Smooth muscle cell (in vitro differentiated cells): Measurements from ENCODE around the gene ERO1B. TPM values are rescaled to one million over a fixed set of nuclear protein-coding genes. Genes with fewer than 3 reads are reported as not detected.

Source experiments
- DNase-seq: peaks from one replicate; lab custom pipeline; 2025; ENCODE audit not compliant: unreplicated experiment; lab: John Stamatoyannopoulos, UW
- H2AFZ ChIP-seq: fragments of 200-600 bp; sonication (generic); 2 replicates; pipeline ENCODE4 v1.6.0; 2016; ENCODE audit warnings: antibody characterized with exemption, low read depth, mild to moderate bottlenecking
- H3F3A ChIP-seq: fragments of 200-600 bp; sonication (generic); 2 replicates; pipeline ENCODE4 v1.6.0; 2017; ENCODE audit warnings: antibody characterized with exemption, low read depth
- H3K27ac ChIP-seq: fragments of 200-600 bp; sonication (generic); 2 replicates; pipeline ENCODE4 v1.5.1; 2016; ENCODE audit warnings: low read depth, mild to moderate bottlenecking
- H3K27me3 ChIP-seq: fragments of 200-600 bp; sonication (generic); 2 replicates; pipeline ENCODE4 v1.6.1; 2016; ENCODE audit warnings: low read depth, mild to moderate bottlenecking
- H3K36me3 ChIP-seq: fragments of 200-600 bp; sonication (generic); 2 replicates; pipeline ENCODE4 v1.5.1; 2016; ENCODE audit warnings: low read depth
- H3K4me1 ChIP-seq: fragments of 200-600 bp; sonication (generic); 2 replicates; pipeline ENCODE4 v1.5.1; 2016; ENCODE audit warnings: low read depth
- H3K4me2 ChIP-seq: fragments of 200-600 bp; sonication (generic); 2 replicates; pipeline ENCODE4 v1.6.0; 2016; ENCODE audit warnings: mild to moderate bottlenecking
- H3K4me3 ChIP-seq: fragments of 200-600 bp; sonication (generic); 2 replicates; pipeline ENCODE4 v1.5.1; 2016; ENCODE audit warnings: mild to moderate bottlenecking
- H3K79me2 ChIP-seq: fragments of 200-600 bp; sonication (generic); 2 replicates; pipeline ENCODE4 v1.6.0; 2016; ENCODE audit warnings: low read depth, mild to moderate bottlenecking
- H3K9ac ChIP-seq: fragments of 200-600 bp; sonication (generic); 2 replicates; pipeline ENCODE4 v1.6.0; 2016; ENCODE audit warnings: low read depth
- H3K9me3 ChIP-seq: fragments of 200-600 bp; sonication (generic); replicated peaks from 2 replicates; pipeline ENCODE4 v1.5.1; 2016; ENCODE audit warnings: low read depth
- H4K20me1 ChIP-seq: fragments of 200-600 bp; sonication (generic); 2 replicates; pipeline ENCODE4 v1.6.0; 2016; ENCODE audit warnings: low read depth
- WGBS: methylation state at CpG from one replicate; pipeline ENCODE4 v1.1.7; 2016; ENCODE audit warnings: low lambda C conversion rate; 5-methylcytosine and 5-hydroxymethylcytosine counted together
- polyA plus RNA-seq: library from polyadenylated mRNA; unstranded; fragments of >200 nt; fragmentation: Nextera tagmentation; extraction: Ambion mirVana; gene quantifications from 2 replicates; pipeline ENCODE4 v1.2.1, GENCODE V29; 2016
- total RNA-seq: library from RNA; depleted of rRNA; stranded (reverse); fragments of >200 nt; gene quantifications from 2 replicates; pipeline ENCODE4 v1.2.3, GENCODE V29; 2014
- TF ChIP-seq, protein P1 (sequence below): fragments of 200-600 bp; sonication (generic); IDR thresholded peaks from 2 replicates; pipeline ENCODE4 v1.5.1; 2017; ENCODE audit warnings: borderline replicate concordance, mild to moderate bottlenecking, antibody characterized with exemption; ENCODE audit not compliant: insufficient read depth, poor library complexity, severe bottlenecking

The ERO1B gene
- total and polyA plus RNA-seq, 2 experiments from 2014 or later: 1.3 to 1.9 TPM

DNA sequence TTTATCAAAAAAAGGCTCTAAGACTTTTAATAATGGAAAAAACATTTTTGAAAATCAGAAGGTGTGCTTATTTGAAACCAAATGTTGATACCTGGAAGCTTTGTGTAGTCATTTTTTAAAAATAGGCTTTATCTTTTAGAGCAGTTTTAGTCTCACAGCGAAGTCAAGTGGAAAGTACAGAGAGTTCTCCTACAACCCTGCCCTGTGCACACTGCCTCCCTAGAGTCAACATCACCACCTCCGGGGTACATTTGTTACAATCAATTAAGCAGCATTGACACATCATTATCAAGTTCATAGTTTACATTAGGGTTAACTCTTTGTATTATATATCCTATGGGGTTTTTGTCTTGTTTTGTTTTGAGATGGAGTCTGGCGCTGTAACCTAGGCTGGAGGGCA, 10.7 kb upstream of the ERO1B start:
- Histone ChIP-seq H3K4me1 (no peaks in the 10 kb centered on the region), H3K4me2 (no peak overlapping the region), H2AFZ (no peak overlapping the region), H3K4me3 (no peak overlapping the region), H3K36me3 (no peaks in the 10 kb centered on the region), H3K9me3 (no peaks in the 10 kb centered on the region), H3K27me3 (peaks cover 5% of the 10 kb centered on the region), H3K79me2 (no peaks in the 10 kb centered on the region), H3K9ac (no peak overlapping the region), H4K20me1 (no peaks in the 10 kb centered on the region), H3F3A (no peaks in the 10 kb centered on the region), H3K27ac (no peak overlapping the region)
- DNase-seq: no peak
- TF ChIP-seq, protein P1, sequence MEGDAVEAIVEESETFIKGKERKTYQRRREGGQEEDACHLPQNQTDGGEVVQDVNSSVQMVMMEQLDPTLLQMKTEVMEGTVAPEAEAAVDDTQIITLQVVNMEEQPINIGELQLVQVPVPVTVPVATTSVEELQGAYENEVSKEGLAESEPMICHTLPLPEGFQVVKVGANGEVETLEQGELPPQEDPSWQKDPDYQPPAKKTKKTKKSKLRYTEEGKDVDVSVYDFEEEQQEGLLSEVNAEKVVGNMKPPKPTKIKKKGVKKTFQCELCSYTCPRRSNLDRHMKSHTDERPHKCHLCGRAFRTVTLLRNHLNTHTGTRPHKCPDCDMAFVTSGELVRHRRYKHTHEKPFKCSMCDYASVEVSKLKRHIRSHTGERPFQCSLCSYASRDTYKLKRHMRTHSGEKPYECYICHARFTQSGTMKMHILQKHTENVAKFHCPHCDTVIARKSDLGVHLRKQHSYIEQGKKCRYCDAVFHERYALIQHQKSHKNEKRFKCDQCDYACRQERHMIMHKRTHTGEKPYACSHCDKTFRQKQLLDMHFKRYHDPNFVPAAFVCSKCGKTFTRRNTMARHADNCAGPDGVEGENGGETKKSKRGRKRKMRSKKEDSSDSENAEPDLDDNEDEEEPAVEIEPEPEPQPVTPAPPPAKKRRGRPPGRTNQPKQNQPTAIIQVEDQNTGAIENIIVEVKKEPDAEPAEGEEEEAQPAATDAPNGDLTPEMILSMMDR: no peak
- 95% methylated on average over 3 of the region's 3 CpGs for WGBS

DNA sequence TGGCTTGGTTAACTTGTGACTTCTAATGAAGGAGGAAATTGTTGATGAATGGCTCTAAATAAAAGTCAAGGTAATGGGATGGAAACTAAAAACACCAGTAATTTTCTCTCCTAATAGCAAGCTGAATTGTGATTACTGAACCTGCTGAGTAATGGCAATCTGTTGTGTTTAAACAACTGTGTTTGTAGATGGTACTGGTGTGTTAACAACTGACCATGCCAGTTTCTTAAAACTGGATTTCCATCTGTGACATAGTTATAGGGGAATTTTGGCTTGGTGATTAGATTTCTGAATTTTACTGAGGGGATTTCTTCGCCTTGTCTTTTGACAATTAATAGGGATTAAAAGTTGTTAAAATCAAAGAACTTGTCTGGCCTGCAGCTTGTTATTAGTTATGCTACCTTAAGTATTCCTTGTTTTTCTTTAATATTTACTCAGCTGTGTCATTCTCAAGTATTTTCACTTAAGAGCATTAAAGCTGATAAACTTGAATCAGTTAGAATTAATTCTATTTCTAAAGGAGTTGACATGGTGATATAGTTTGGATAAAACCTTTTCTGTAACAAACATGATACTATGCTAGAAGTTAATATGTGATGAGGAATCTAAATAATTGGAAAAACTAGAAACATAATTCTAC, 7.9 kb upstream of the ERO1B start:
- 92% methylated on average over 1 of the region's 1 CpG for WGBS
- Histone ChIP-seq H3K36me3 (no peaks in the 10 kb centered on the region), H3K27ac (no peak overlapping the region), H4K20me1 (no peaks in the 10 kb centered on the region), H3K27me3 (peaks cover 15% of the 10 kb centered on the region), H2AFZ (no peak overlapping the region), H3K4me1 (peaks cover 3% of the 10 kb centered on the region), H3K4me3 (no peak overlapping the region), H3K9ac (no peak overlapping the region), H3F3A (no peaks in the 10 kb centered on the region), H3K4me2 (no peak overlapping the region), H3K9me3 (no peaks in the 10 kb centered on the region), H3K79me2 (no peaks in the 10 kb centered on the region)
- TF ChIP-seq, protein P1: no peak
- no peak for DNase-seq

DNA sequence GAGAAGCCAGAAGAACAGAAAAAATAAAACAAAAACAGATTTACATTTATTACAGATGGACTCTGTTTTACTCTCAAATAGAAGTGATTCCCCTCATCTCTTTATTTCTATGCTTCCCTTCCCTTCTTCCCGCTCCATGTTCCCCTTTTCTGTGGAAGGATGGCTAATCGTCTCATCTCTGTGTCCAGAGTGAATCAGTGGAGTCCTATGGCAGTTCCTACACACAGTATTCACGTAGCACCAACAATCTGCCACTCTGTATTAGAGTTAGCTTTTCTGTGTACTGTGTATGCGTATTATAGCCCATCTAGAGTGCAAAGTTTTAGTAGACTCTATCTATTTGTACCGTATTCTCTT, 6.8 kb upstream of the ERO1B start:
- no peak overlapping the region for H3K27ac ChIP-seq
- H3K4me2 ChIP-seq: no peak overlapping the region
- H3K9me3 ChIP-seq: no peaks in the 10 kb centered on the region
- no peaks in the 10 kb centered on the region for H3K79me2 ChIP-seq
- TF ChIP-seq, protein P1: no peak
- no peak overlapping the region for H3K4me3 ChIP-seq
- 92% methylated on average over 5 of the region's 5 CpGs for WGBS
- no peak for DNase-seq
- H4K20me1 ChIP-seq: no peaks in the 10 kb centered on the region
- no peaks in the 10 kb centered on the region for H3K36me3 ChIP-seq
- no peak overlapping the region for H2AFZ ChIP-seq
- no peaks in the 10 kb centered on the region for H3F3A ChIP-seq
- H3K4me1 ChIP-seq: peaks cover 12% of the 10 kb centered on the region
- no peak overlapping the region for H3K9ac ChIP-seq
- peaks cover 25% of the 10 kb centered on the region for H3K27me3 ChIP-seq

DNA sequence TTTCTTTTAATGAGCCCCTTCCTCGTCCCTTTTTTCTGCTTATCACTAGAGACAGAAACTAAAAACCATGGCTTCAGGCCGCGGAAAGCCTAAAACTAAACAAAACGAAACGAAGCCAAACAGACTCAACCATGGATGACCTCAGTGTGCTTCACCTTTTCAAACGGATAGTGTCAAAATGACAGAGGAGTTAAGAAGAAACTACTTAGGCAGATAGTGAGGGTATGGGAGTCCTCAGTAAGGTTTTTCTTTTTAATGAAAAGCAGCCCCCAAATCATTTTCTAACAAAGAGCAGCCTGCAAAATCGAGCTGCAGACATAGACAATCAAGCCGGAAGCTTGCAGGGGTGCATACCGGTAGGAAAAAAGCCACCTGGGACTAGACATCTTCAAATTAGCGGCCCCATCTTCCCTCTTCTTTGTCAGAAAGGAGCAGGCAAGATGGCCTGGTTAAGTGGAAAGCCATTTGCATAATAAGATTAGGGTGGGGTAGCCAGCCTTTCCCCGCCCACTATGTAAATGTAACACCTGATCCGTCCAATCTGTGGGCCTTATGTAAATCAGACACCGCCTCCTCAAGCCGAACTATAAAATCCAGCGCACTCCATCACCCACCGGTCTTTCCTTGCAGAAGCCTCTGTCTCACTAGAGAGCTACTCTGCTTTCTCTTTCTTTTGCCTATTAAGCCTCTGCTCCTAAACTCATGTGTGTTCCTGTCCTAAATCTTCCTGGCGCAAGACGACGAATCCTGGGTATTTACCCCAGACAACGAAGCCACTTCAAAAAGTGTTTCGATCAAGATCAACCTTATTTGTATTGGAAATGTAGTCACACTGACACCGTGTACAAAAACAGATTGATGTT, 6.2 kb upstream of the ERO1B start:
- Histone ChIP-seq H3K4me1 (peaks cover 12% of the 10 kb centered on the region), H3K27me3 (peaks cover 32% of the 10 kb centered on the region), H4K20me1 (no peaks in the 10 kb centered on the region), H3K4me2 (no peak overlapping the region), H3K9ac (no peak overlapping the region), H3F3A (no peaks in the 10 kb centered on the region), H3K36me3 (no peaks in the 10 kb centered on the region), H3K79me2 (no peaks in the 10 kb centered on the region), H3K27ac (no peak overlapping the region), H3K4me3 (no peak overlapping the region), H3K9me3 (no peaks in the 10 kb centered on the region), H2AFZ (no peak overlapping the region)
- TF ChIP-seq, protein P1: no peak
- DNase-seq: no peak
- 84% methylated on average over 22 of the region's 22 CpGs for WGBS
